ENCODE measurements around the gene OR5AU1. TPM values are rescaled to one million over a fixed set of nuclear protein-coding genes. Genes with fewer than 3 reads are reported as not detected.
A peak's percentile ranks its signal among the peaks of the same experiment; 100 is the strongest.

Gene OR5AU1
- total RNA-seq, 1 donor from 2014 or later = not detected

DNA sequence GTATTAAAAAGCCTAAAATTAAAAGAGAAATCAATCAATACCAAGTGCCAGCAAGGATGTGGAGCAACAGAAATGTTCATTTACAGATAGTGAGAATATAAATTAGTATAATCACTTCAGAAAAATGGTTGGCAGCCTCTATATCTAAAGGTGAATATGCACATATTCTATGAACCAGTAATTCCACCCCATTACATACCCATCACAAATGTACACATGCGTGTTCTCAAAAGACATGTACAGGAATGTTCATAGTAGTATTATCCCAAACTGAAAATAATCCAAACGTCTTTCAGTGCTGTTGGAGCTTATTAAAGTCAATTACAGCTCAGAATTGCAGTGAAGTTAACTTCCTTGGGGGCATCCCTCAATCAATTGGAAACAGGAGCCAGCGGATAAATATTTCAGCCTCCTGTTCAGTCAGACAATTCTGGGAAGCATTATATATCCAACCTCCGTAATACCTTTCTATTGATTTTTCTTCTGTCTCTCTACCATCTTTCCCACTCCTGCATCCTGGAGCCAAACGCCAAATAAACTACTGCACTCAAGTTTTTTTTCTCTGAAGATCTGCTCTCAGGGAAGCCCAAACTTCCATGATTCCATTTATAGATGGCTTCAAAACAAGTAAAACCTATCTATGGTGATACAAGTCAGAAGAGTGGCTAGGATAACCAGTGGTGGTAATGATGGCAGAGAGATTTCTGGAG, 45.0 kb upstream of the OR5AU1 start:
- DNase-seq (ENCODE audit: low read depth) = no peak
- TF ChIP-seq CTCF (conservative IDR thresholded peaks at IDR 0.05; ENCODE audit: low read depth, low read length) = no peak
- no peak overlapping the region for H3K4me3 ChIP-seq (ENCODE audit: low read depth, low read length)

DNA sequence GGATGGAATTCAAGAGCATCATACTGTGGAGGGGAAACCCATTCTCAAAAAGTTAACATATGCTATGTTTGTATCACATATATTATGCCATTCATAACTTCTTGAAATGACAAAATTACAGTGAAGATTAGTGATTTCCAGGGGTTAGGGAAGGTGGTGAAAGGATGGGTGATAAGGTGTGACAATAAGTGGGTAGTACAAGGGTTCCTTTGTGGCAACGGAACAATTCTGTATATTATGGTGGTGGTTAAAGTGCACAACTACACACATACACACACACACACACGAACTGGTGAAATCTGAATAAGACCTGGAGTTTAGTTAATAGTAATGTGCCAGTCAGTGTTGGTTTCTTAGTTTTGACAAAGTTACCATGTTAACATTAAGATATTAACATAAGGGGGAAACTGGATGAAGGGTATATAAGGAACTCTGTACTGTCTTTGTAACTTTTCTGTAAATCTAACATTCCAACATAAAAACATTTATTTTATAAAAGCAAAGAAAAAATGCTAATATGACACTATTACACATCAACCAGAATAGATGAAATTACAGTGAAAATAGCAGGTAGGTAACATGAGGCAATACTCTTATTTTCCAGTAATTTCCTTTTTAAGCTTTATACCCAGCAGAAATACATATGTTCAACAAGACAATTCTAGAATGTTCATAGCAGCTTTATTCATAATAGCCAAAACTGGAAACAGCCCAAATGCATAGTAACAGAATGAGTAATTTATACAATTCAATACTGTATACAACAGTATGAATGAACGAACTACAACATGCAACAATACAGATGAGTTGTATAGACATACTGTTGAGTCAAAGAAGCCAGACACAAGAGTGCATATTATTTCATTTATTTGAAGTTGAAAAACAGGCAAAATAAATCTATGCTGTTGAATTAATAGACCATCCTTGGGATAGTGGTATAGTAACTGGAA, 44.0 kb upstream of the OR5AU1 start:
- DNase-seq (ENCODE audit: low read depth) = no peak
- TF ChIP-seq CTCF (conservative IDR thresholded peaks at IDR 0.05; ENCODE audit: low read depth, low read length) = no peak
- H3K4me3 ChIP-seq (ENCODE audit: low read depth, low read length) = no peak overlapping the region

GRCh38 chr14:21197418-21198205, 41.7 kb upstream of the OR5AU1 start:
- H3K4me3 ChIP-seq (ENCODE audit: low read depth, low read length) = no peak overlapping the region
- no peak for TF ChIP-seq CTCF (conservative IDR thresholded peaks at IDR 0.05; ENCODE audit: low read depth, low read length)
- no peak for DNase-seq (ENCODE audit: low read depth)

- H3K4me3 ChIP-seq (ENCODE audit: low read depth, low read length) = no peak overlapping the region
- DNase-seq (ENCODE audit: low read depth) = no peak
- no peak for TF ChIP-seq CTCF (conservative IDR thresholded peaks at IDR 0.05; ENCODE audit: low read depth, low read length)
These were observed 38.7 kb upstream of the OR5AU1 start for GRCh38 chr14:21194597-21194996.

DNA sequence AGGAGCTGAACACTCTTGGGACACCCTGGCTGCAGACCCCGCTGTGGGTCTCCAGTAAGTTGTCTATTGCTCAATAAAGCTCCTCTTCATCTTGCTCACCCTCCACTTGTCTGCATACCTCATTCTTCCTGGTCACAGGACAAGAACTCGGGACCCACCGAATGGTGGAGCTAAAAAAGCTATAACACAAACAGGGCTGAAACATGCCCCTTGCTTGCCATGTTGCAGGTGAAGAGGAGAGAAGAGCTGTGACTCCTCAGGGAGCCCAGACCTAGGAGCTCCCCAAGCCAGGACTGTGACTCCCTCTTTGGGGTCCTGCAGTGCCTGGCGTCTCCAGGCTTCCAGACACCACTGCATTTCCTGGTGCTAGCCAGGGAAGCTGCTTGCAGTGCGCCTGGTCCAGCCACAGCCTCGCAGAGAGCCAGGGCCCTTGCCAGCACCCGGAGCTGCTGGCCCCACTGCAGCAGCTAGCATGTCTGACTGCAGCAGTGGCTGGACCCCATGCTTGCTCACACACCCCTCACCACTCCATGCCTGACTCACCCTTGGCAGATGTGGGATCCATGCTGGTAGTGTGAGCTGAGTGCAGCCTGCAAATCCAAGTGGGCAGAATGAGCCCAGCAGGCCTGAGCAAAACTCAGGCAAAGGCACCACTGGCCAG, 37.1 kb upstream of the OR5AU1 start:
- no peak for DNase-seq (ENCODE audit: low read depth)
- TF ChIP-seq CTCF (conservative IDR thresholded peaks at IDR 0.05; ENCODE audit: low read depth, low read length) = no peak
- H3K4me3 ChIP-seq (ENCODE audit: low read depth, low read length) = no peak overlapping the region

GRCh38 chr14:21192447-21192822, 36.6 kb upstream of the OR5AU1 start:
- peak overlapping the region; percentile 37 for H3K4me3 ChIP-seq (ENCODE audit: low read depth, low read length)
- DNase-seq (ENCODE audit: low read depth) = no peak
- no peak for TF ChIP-seq CTCF (conservative IDR thresholded peaks at IDR 0.05; ENCODE audit: low read depth, low read length)

Measured in epithelial cell of proximal tubule (primary cell).